ENCODE measurements around the gene DES.

DES gene

DNA sequence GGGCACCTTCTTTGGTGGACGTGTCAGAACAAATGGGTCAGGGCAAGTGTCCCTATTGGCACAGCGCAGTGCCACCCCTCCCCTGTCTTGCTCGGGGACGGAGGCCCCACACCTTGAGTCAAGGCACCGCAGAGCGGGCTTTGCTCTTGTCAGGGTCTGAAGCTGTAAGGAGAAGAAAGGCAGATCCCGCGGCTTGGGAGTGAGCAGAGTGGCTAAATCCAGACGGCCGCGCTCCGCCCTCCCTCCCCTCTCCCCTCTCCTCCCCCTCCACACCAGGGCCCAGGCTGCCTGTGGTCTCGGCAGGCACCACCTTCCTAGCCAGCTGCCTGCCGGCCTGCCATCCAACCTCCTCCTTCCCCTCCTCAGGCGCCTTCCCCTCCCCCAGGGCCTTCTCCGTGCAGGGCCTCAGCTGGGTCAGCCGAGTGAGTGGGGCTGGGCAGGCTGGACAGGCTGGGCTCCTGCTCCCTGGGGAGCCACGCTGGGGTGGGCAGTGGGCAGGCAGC is 42.3 kb downstream of the DES start:
- no peaks in the 10 kb centered on the region for H3K9me3 Mint-ChIP-seq
- H3K4me1 Mint-ChIP-seq (ENCODE audit: low read depth) = peaks cover 9% of the 10 kb centered on the region
- no peaks in the 10 kb centered on the region for H3K27me3 Mint-ChIP-seq
- H3K36me3 Mint-ChIP-seq (ENCODE audit: low read depth) = no peaks in the 10 kb centered on the region
- no peak overlapping the region for H3K27ac Mint-ChIP-seq
- no peak overlapping the region for H3K4me3 Mint-ChIP-seq
- DNase-seq = no peak

DNA sequence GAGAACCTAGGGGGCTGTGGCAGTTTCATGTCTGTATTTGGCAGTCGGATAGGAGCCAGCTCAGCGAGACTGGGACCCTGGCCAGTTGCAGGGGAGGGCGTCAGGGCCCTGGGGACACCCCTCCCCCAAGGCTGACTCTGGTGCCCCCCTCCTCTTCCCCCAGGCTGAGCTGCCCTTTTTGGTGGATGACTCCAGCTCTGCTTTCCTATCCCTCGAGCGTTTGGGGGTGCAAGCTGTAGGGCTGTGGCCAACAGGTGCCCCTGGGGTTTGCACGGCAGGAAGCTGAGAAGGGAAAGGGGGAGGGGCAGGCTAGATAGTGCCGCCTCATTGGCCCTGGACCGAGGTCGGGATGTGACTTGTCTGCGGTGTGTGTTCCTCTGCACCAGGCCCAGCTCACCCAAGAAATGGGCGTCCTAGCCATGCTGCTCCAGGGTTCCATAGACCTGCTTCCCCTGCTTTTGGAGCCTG is 42.9 kb downstream of the DES start:
- H3K4me3 Mint-ChIP-seq = no peak overlapping the region
- DNase-seq = no peak
- no peaks in the 10 kb centered on the region for H3K27me3 Mint-ChIP-seq
- no peak overlapping the region for H3K27ac Mint-ChIP-seq
- no peaks in the 10 kb centered on the region for H3K36me3 Mint-ChIP-seq (ENCODE audit: low read depth)
- peaks cover 9% of the 10 kb centered on the region for H3K4me1 Mint-ChIP-seq (ENCODE audit: low read depth)
- no peaks in the 10 kb centered on the region for H3K9me3 Mint-ChIP-seq

DNA sequence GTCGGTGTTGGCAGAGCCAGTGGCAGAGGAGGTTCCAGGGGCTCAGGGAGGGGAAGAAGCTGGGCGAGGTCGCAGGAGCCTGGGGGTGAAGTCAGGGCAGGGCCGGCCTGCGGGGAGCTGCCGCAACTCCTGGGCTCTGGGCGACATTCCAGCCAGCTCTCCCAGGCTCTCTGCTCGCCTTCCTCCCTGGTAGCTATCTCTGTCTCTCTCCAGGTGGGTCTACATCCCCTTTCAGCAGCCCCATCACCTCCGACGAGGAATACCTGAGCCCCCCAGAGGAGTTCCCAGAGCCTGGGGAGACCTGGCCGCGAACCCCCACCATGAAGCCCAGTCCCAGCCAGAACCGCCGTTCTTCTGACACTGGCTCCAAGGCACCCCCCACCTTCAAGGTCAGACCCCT is 43.5 kb downstream of the DES start:
- Mint-ChIP-seq H3K27me3 (no peaks in the 10 kb centered on the region), H3K4me1 (ENCODE audit: low read depth) (peaks cover 9% of the 10 kb centered on the region), H3K9me3 (no peaks in the 10 kb centered on the region), H3K36me3 (ENCODE audit: low read depth) (no peaks in the 10 kb centered on the region), H3K4me3 (no peak overlapping the region), H3K27ac (no peak overlapping the region)
- DNase-seq = no peak

GRCh38 chr2:219462349-219462748 is 44.2 kb downstream of the DES start:
- DNase-seq = no peak
- H3K4me1 Mint-ChIP-seq (ENCODE audit: low read depth) = peaks cover 9% of the 10 kb centered on the region
- no peak overlapping the region for H3K4me3 Mint-ChIP-seq
- H3K27ac Mint-ChIP-seq = no peak overlapping the region
- no peaks in the 10 kb centered on the region for H3K27me3 Mint-ChIP-seq
- no peaks in the 10 kb centered on the region for H3K9me3 Mint-ChIP-seq
- no peaks in the 10 kb centered on the region for H3K36me3 Mint-ChIP-seq (ENCODE audit: low read depth)

DNA sequence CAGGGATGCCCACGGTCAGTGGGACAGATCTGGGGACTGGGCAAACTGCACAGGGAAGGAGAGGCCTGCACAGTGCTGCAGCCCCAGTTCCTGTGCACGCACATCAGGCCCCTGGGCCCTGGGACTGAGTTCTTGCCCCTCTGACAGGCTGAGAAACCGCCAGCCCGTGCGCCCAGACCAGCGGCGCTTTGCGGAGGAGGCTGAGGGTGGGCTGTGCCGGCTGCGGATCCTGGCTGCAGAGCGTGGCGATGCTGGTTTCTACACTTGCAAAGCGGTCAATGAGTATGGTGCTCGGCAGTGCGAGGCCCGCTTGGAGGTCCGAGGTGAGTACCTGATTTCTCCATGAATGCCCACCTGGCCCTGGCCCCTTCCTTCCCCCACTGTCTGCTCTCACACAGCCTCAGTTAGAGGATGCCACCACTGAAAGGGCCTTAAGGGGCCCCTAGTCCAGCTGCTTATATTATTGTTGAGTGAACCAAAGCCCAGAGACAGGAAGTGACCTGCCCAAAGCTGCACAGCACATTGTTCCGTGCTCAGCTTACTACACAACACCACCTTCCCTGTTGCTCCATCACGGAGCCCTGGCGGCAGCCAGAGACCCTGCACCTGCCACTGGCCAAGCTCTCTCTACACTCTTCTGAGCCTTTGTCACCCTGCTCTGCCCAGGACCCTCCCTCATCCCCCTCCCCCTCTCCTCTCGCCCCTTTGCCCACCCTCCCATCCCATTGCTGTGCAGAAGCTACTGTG is 46.3 kb downstream of the DES start:
- Mint-ChIP-seq H3K4me1 (ENCODE audit: low read depth) (no peaks in the 10 kb centered on the region), H3K9me3 (no peaks in the 10 kb centered on the region), H3K27ac (no peak overlapping the region), H3K36me3 (ENCODE audit: low read depth) (no peaks in the 10 kb centered on the region), H3K4me3 (no peak overlapping the region), H3K27me3 (no peaks in the 10 kb centered on the region)
- DNase-seq = no peak

GRCh38 chr2:219465659-219466561 is 47.7 kb downstream of the DES start:
- no peak for DNase-seq
- Mint-ChIP-seq H3K9me3 (no peaks in the 10 kb centered on the region), H3K27me3 (no peaks in the 10 kb centered on the region), H3K27ac (no peak overlapping the region), H3K36me3 (ENCODE audit: low read depth) (no peaks in the 10 kb centered on the region), H3K4me1 (ENCODE audit: low read depth) (no peaks in the 10 kb centered on the region), H3K4me3 (no peak overlapping the region)

GRCh38 chr2:219466816-219467735 is 48.9 kb downstream of the DES start:
- no peaks in the 10 kb centered on the region for H3K4me1 Mint-ChIP-seq (ENCODE audit: low read depth)
- DNase-seq = no peak
- H3K4me3 Mint-ChIP-seq = no peak overlapping the region
- H3K27ac Mint-ChIP-seq = no peak overlapping the region
- no peaks in the 10 kb centered on the region for H3K9me3 Mint-ChIP-seq
- no peaks in the 10 kb centered on the region for H3K36me3 Mint-ChIP-seq (ENCODE audit: low read depth)
- no peaks in the 10 kb centered on the region for H3K27me3 Mint-ChIP-seq

- H3K36me3 Mint-ChIP-seq (ENCODE audit: low read depth) = no peaks in the 10 kb centered on the region
- H3K4me1 Mint-ChIP-seq (ENCODE audit: low read depth) = no peaks in the 10 kb centered on the region
- H3K9me3 Mint-ChIP-seq = no peaks in the 10 kb centered on the region
- DNase-seq = no peak
- no peak overlapping the region for H3K4me3 Mint-ChIP-seq
- H3K27ac Mint-ChIP-seq = no peak overlapping the region
- no peaks in the 10 kb centered on the region for H3K27me3 Mint-ChIP-seq
These were observed 49.5 kb downstream of the DES start for GRCh38 chr2:219467736-219468075.

DNA sequence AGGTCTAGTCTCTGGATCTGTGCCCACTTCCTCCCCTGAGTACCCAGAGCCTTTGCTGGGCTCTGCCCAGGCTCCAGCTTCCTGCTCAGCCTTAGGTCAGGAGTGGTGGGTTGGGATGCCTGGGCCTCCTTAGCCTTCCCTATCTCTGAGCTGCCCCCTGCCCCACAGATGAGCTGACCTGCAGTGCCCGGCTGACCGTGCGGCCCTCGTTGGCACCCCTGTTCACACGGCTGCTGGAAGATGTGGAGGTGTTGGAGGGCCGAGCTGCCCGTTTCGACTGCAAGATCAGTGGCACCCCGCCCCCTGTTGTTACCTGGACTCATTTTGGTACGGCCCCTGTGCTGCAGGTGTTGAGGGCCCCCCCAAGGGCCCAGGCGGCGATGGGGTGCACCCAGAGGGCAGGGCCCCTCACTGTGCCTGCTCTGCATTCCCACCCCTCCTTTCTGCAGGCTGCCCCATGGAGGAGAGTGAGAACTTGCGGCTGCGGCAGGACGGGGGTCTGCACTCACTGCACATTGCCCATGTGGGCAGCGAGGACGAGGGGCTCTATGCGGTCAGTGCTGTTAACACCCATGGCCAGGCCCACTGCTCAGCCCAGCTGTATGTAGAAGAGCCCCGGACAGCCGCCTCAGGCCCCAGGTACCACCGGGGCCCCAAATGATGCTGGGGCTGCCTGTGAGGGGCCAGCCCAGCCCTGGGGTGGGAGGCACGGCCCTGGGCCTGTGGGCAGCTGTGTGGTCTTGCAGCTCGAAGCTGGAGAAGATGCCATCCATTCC is 50.4 kb downstream of the DES start:
- no peak overlapping the region for H3K27ac Mint-ChIP-seq
- DNase-seq = no peak
- H3K9me3 Mint-ChIP-seq = no peaks in the 10 kb centered on the region
- H3K4me3 Mint-ChIP-seq = no peak overlapping the region
- no peaks in the 10 kb centered on the region for H3K4me1 Mint-ChIP-seq (ENCODE audit: low read depth)
- no peaks in the 10 kb centered on the region for H3K27me3 Mint-ChIP-seq
- no peaks in the 10 kb centered on the region for H3K36me3 Mint-ChIP-seq (ENCODE audit: low read depth)

- no peak overlapping the region for H3K27ac Mint-ChIP-seq
- H3K4me3 Mint-ChIP-seq = no peak overlapping the region
- H3K27me3 Mint-ChIP-seq = no peaks in the 10 kb centered on the region
- H3K4me1 Mint-ChIP-seq (ENCODE audit: low read depth) = no peaks in the 10 kb centered on the region
- H3K36me3 Mint-ChIP-seq (ENCODE audit: low read depth) = no peaks in the 10 kb centered on the region
- H3K9me3 Mint-ChIP-seq = no peaks in the 10 kb centered on the region
- no peak for DNase-seq
These were observed 51.1 kb downstream of the DES start for GRCh38 chr2:219469186-219469724.

GRCh38 chr2:219470429-219470828 is 52.3 kb downstream of the DES start:
- no peaks in the 10 kb centered on the region for H3K27me3 Mint-ChIP-seq
- no peaks in the 10 kb centered on the region for H3K36me3 Mint-ChIP-seq (ENCODE audit: low read depth)
- H3K9me3 Mint-ChIP-seq = no peaks in the 10 kb centered on the region
- no peak overlapping the region for H3K4me3 Mint-ChIP-seq
- H3K4me1 Mint-ChIP-seq (ENCODE audit: low read depth) = no peaks in the 10 kb centered on the region
- DNase-seq = no peak
- no peak overlapping the region for H3K27ac Mint-ChIP-seq

DNA sequence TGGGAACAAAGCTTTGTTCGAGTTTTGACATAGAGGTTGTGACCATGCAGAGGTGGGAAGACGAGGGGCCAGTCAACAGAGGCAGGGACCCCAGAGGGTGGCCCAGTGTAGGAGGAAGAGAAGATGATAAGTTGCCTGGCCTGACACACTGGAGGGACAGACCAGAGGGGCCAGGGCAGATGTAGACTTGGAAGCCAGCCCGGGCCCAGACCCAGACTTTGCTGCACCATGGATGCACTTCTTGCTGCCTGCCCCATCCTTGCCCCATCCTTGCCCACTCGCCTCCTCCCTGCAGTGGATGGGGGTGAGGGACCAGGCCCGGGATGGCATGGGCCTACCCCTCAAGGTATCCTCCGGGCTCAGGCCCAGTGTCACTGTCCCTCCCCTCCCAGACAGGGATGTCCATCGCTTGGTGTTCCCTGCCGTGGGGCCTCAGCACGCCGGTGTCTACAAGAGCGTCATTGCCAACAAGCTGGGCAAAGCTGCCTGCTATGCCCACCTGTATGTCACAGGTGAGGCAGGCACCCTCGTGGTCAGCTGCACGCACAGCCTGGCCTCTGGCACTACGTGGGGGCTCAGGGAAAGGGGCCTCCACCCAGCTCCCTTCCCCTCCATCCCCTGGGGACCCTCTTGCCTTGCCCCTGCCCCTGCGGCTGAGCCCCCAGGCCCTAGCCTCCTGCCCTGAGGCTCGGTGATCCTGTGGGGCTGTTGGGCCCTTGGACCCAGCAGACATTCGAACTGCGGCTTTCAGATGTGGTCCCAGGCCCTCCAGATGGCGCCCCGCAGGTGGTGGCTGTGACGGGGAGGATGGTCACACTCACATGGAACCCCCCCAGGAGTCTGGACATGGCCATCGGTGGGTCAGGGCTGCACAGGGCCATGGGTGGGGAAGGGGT is 53.5 kb downstream of the DES start:
- no peaks in the 10 kb centered on the region for H3K36me3 Mint-ChIP-seq (ENCODE audit: low read depth)
- peaks cover 3% of the 10 kb centered on the region for H3K27me3 Mint-ChIP-seq
- H3K27ac Mint-ChIP-seq = no peak overlapping the region
- H3K4me1 Mint-ChIP-seq (ENCODE audit: low read depth) = peaks cover 4% of the 10 kb centered on the region
- no peaks in the 10 kb centered on the region for H3K9me3 Mint-ChIP-seq
- H3K4me3 Mint-ChIP-seq = no peak overlapping the region
- DNase-seq = no peak
